A673 (cell line): Measurements from ENCODE around the gene NFIB. TPM values are rescaled to one million over a fixed set of nuclear protein-coding genes. Genes with fewer than 3 reads are reported as not detected.

Experiments used
- BruUV-seq: library from RNA; stranded (reverse); fragments of 400-500 nt; replicated peaks from 2 replicates; lab custom pipeline; 2021; lab: Mats Ljungman, UMichigan
- CTCF ChIA-PET: fragments of 300-600 bp; sonication (Branson Sonifier 250); formaldehyde crosslinking; loops from one replicate; lab custom pipeline; 2022; ENCODE audit warnings: antibody characterized with exemption; lab: Charles Lee
- POLR2A ChIA-PET: fragments of 300-600 bp; sonication (Branson Sonifier 250); formaldehyde crosslinking; loops from one replicate; lab custom pipeline; 2022; ENCODE audit warnings: antibody characterized with exemption; ENCODE audit not compliant: low non-redundant PET; lab: Charles Lee
- DNase-seq: peaks from one replicate; pipeline ENCODE4 v3.0.0-alpha.2; 2015; ENCODE audit warnings: low spot score
- H3K27ac ChIP-seq: fragments of 200-600 bp; sonication (generic); 2 replicates; pipeline ENCODE4 v1.5.1; 2016; ENCODE audit warnings: mixed run types, low read depth, mild to moderate bottlenecking, mixed read lengths, antibody characterized with exemption, low read length; ENCODE audit not compliant: poor library complexity, severe bottlenecking
- H3K27me3 ChIP-seq: fragments of 200-600 bp; sonication (generic); replicated peaks from 2 replicates; pipeline ENCODE4 v1.6.1; 2017; ENCODE audit warnings: mixed run types, low read depth, mild to moderate bottlenecking, mixed read lengths, antibody characterized with exemption, low read length; ENCODE audit not compliant: insufficient read depth, poor library complexity
- H3K36me3 ChIP-seq: fragments of 200-600 bp; sonication (generic); 2 replicates; pipeline ENCODE4 v1.6.1; 2016; ENCODE audit warnings: mixed run types, mild to moderate bottlenecking, mixed read lengths, antibody characterized with exemption, low read length; ENCODE audit not compliant: insufficient read depth, poor library complexity, severe bottlenecking
- H3K4me1 ChIP-seq: fragments of 200-600 bp; sonication (generic); 2 replicates; pipeline ENCODE4 v1.6.1; 2017; ENCODE audit warnings: mixed run types, mild to moderate bottlenecking, mixed read lengths, antibody characterized with exemption, low read length; ENCODE audit not compliant: insufficient read depth, poor library complexity, severe bottlenecking
- H3K4me3 ChIP-seq: fragments of 200-600 bp; sonication (generic); 2 replicates; pipeline ENCODE4 v1.5.1; 2016; ENCODE audit warnings: low read depth, mixed run types, mild to moderate bottlenecking, mixed read lengths, low read length; ENCODE audit not compliant: poor library complexity, severe bottlenecking
- H3K9me3 ChIP-seq: fragments of 200-600 bp; sonication (generic); 2 replicates; pipeline ENCODE4 v1.6.1; 2016; ENCODE audit warnings: mixed run types, low read depth, mild to moderate bottlenecking, mixed read lengths, antibody characterized with exemption, low read length; ENCODE audit not compliant: poor library complexity, severe bottlenecking
- CTCF ChIP-seq: fragments of 300-800, 200-600 bp; sonication (generic); conservative IDR thresholded peaks from 2 replicates; pipeline ENCODE4 v1.5.1; 2017; ENCODE audit warnings: low read depth, mild to moderate bottlenecking, antibody characterized with exemption, low read length, moderate library complexity, mixed read lengths
- EZH2 ChIP-seq: fragments of 200-600 bp; sonication (generic); IDR thresholded peaks from 2 replicates; pipeline ENCODE4 v1.6.1; 2017; ENCODE audit warnings: borderline replicate concordance, low read depth, mild to moderate bottlenecking, mixed read lengths, antibody characterized with exemption, low read length; ENCODE audit not compliant: poor library complexity, severe bottlenecking
- intact Hi-C: fragments of 100-400 bp; cut with micrococcal nuclease; formaldehyde crosslinking; loops from one replicate; pipeline ENCODE4 v1.10.0; 2022; ENCODE audit not compliant: unreplicated experiment
- total RNA-seq: library from RNA; stranded (reverse); gene quantifications from 2 replicates; pipeline ENCODE4 v1.2.3, GENCODE V29; 2021

The NFIB gene
- total RNA-seq, 1 experiment from 2014 or later, result 41.2 TPM

- CTCF ChIA-PET, result no interaction called here
- BruUV-seq, result no TSS peak
- TF ChIP-seq CTCF, result no peak
- no peak for TF ChIP-seq EZH2
These were observed 23.7 kb upstream of the NFIB start for GRCh38 chr9:14337615-14338014.

GRCh38 chr9:14336244-14336643 is 22.3 kb upstream of the NFIB start:
- intact Hi-C loops, result no loop called here
- H3K27me3 ChIP-seq, result no peaks in the 10 kb centered on the region
- ChIA-PET CTCF (no interaction called here), POLR2A (no interaction called here)
- DNase-seq, result no peak
- H3K36me3 ChIP-seq, result no peaks in the 10 kb centered on the region
- TF ChIP-seq EZH2 (no peak), CTCF (no peak)
- no peak overlapping the region for H3K27ac ChIP-seq
- no peak overlapping the region for H3K4me3 ChIP-seq
- H3K4me1 ChIP-seq, result peaks cover 18% of the 10 kb centered on the region
- no peaks in the 10 kb centered on the region for H3K9me3 ChIP-seq
- BruUV-seq, result no TSS peak

More at GRCh38 chr9:14337615-14338014, 23.7 kb upstream of the NFIB start:
- no peaks in the 10 kb centered on the region for H3K9me3 ChIP-seq
- no peaks in the 10 kb centered on the region for H3K36me3 ChIP-seq
- intact Hi-C loops, result no loop called here
- DNase-seq, result no peak
- H3K27me3 ChIP-seq, result no peaks in the 10 kb centered on the region
- peaks cover 20% of the 10 kb centered on the region for H3K4me1 ChIP-seq
- POLR2A ChIA-PET, result no interaction called here
- H3K27ac ChIP-seq, result no peak overlapping the region
- no peak overlapping the region for H3K4me3 ChIP-seq

GRCh38 chr9:14331120-14331519 is 17.2 kb upstream of the NFIB start:
- ChIA-PET CTCF (no interaction called here), POLR2A (no interaction called here)
- intact Hi-C loops, result no loop called here
- Histone ChIP-seq H3K36me3 (no peaks in the 10 kb centered on the region), H3K4me1 (no peaks in the 10 kb centered on the region), H3K9me3 (no peaks in the 10 kb centered on the region), H3K27ac (no peak overlapping the region), H3K4me3 (no peak overlapping the region), H3K27me3 (no peaks in the 10 kb centered on the region)
- DNase-seq, result no peak
- TF ChIP-seq EZH2, result no peak
- no peak for TF ChIP-seq CTCF
- no TSS peak for BruUV-seq
